Kidney (tissue), 14 donors: ENCODE measurements around the gene LRRC27. TPM values are rescaled to one million over a fixed set of nuclear protein-coding genes. Genes with fewer than 3 reads are reported as not detected.
A peak's percentile ranks its signal among the peaks of the same experiment; 100 is the strongest.

Experiments
- DNase-seq, 5 donors: peaks; one replicate each; pipeline ENCODE4 v3.0.0-alpha.2; 2013 to 2020
- FAIRE-seq: peaks from 2 replicates; lab custom pipeline; 2012; peaks lifted over from hg19 to GRCh38; lab: Jason Lieb, UNC
- H3K27ac ChIP-seq, 2 donors: one replicate each; pipeline ENCODE4 v1.7.0; 2013; ENCODE audit warnings: low read depth in 2 of 2, low read length in 2 of 2, inconsistent platforms in 1 of 2
- H3K27me3 ChIP-seq: one replicate; pipeline ENCODE4 v1.7.1; 2013; ENCODE audit warnings: low read length, inconsistent platforms; ENCODE audit not compliant: control insufficient read depth, insufficient read depth
- H3K36me3 ChIP-seq, 3 donors: one replicate each; pipeline versions ENCODE4 v1.7.0 to v1.7.1; 2013; ENCODE audit warnings: low read length in 3 of 3, control low read depth in 1 of 3, inconsistent platforms in 1 of 3; ENCODE audit not compliant: insufficient read depth in 3 of 3, control insufficient read depth in 2 of 3
- H3K4me1 ChIP-seq, 3 donors: one replicate each; pipeline versions ENCODE4 v1.7.0 to v1.7.1; 2013; ENCODE audit warnings: low read length in 3 of 3, inconsistent platforms in 1 of 3, low read depth in 1 of 3; ENCODE audit not compliant: control insufficient read depth in 2 of 3, insufficient read depth in 2 of 3
- H3K4me3 ChIP-seq, 3 donors: one replicate each; pipeline versions ENCODE4 v1.7.0 to v1.8.1; 2013; ENCODE audit warnings: low read length in 3 of 3, control low read depth in 1 of 3, inconsistent platforms in 1 of 3
- H3K9ac ChIP-seq, 3 donors: one replicate each; pipeline versions ENCODE4 v1.7.0 to v1.7.1; 2013; ENCODE audit warnings: low read length in 3 of 3, control low read depth in 1 of 3, inconsistent platforms in 1 of 3
- H3K9me3 ChIP-seq, 3 donors: one replicate each; pipeline versions ENCODE4 v1.7.0 to v1.7.1; 2013; ENCODE audit warnings: low read length in 3 of 3, control low read depth in 1 of 3, inconsistent platforms in 1 of 3; ENCODE audit not compliant: control insufficient read depth in 2 of 3, insufficient read depth in 1 of 3
- CTCF ChIP-seq: IDR thresholded peaks from 3 replicates; pipeline ENCODE4 v1.5.1; 2012; ENCODE audit warnings: mild to moderate bottlenecking, moderate library complexity, borderline replicate concordance; ENCODE audit not compliant: insufficient read depth; ENCODE audit errors: extremely low read depth
- intact Hi-C: fragments of 100-400 bp; cut with DNase I; formaldehyde crosslinking; loops from one replicate; pipeline ENCODE4 v1.11.1; 2022
- polyA plus RNA-seq: library from polyadenylated mRNA; stranded (reverse); fragments of 350-450 nt; fragmentation: Illumina TruSeq; extraction: RNeasy Lipid Tissue Mini Kit (QIAGEN cat#74804); gene quantifications from one replicate; pipeline ENCODE4 v1.2.3, GENCODE V29; 2014; ENCODE audit warnings: low read depth, low replicate concordance; ENCODE audit not compliant: insufficient read depth
- total RNA-seq: library from RNA; stranded (reverse); fragmentation: NEBNext Ultra II Directional; extraction: Animal tissue kit (Norgen Biotek cat#: 25700); gene quantifications from one replicate; pipeline ENCODE4 v1.2.1, GENCODE V29; 2021
- donor health status: control.
- donor health status: control.
- donor health status: control.
- donor health status: control.
- donor health status: control.
- donor health status: DM: yes; HTN: yes; CAD: no.
- donor health status: Normal renal cell carcinoma (clear cell type).

Gene LRRC27
- total and polyA plus RNA-seq, 2 donors from 2014 or later: 14.4 to 14.6 TPM

- H3K36me3 ChIP-seq: no peaks in the 10 kb centered on the region
- peak; percentile 22 to 63 (median 54) for DNase-seq
- H3K9me3 ChIP-seq: no peaks in the 10 kb centered on the region
- no peaks in the 10 kb centered on the region for H3K4me1 ChIP-seq
- no peak overlapping the region for H3K9ac ChIP-seq
- no peak for TF ChIP-seq CTCF
- no peak overlapping the region for H3K4me3 ChIP-seq
- intact Hi-C loops: no loop called here
- no peak overlapping the region for H3K27ac ChIP-seq
- H3K27me3 ChIP-seq: no peaks in the 10 kb centered on the region
- FAIRE-seq: no peak
These were observed 48.2 kb upstream of the LRRC27 start for GRCh38 chr10:132283604-132284382.

GRCh38 chr10:132289439-132289838 lies 42.6 kb upstream of the LRRC27 start:
- no peak overlapping the region for H3K9ac ChIP-seq
- no peak overlapping the region for H3K4me3 ChIP-seq
- peaks cover 0 to 4% (median 0%) of the 10 kb centered on the region in 3 donors for H3K4me1 ChIP-seq
- no peaks in the 10 kb centered on the region for H3K27me3 ChIP-seq
- no peaks in the 10 kb centered on the region for H3K36me3 ChIP-seq
- TF ChIP-seq CTCF: no peak
- no peak for FAIRE-seq
- DNase-seq: no peak
- H3K27ac ChIP-seq: no peak overlapping the region
- intact Hi-C loops: no loop called here
- H3K9me3 ChIP-seq: no peaks in the 10 kb centered on the region

GRCh38 chr10:132290631-132291030 lies 41.4 kb upstream of the LRRC27 start:
- H3K27ac ChIP-seq: no peak overlapping the region
- intact Hi-C loops: no loop called here
- no peak for TF ChIP-seq CTCF
- H3K9me3 ChIP-seq: no peaks in the 10 kb centered on the region
- H3K4me1 ChIP-seq: peaks cover 0 to 4% (median 0%) of the 10 kb centered on the region in 3 donors
- FAIRE-seq: no peak
- H3K36me3 ChIP-seq: no peaks in the 10 kb centered on the region
- peak in 2 of 5 donors; percentile 20 to 54 for DNase-seq
- no peaks in the 10 kb centered on the region for H3K27me3 ChIP-seq
- H3K4me3 ChIP-seq: no peak overlapping the region
- H3K9ac ChIP-seq: no peak overlapping the region
